ENCODE data around the gene ETV6. TPM values are rescaled to one million over a fixed set of nuclear protein-coding genes. Genes with fewer than 3 reads are reported as not detected.

The ETV6 gene
- total RNA-seq, 6 donors from 2014 or later, result 22.2 to 93.2 (median 37.5) TPM

DNA sequence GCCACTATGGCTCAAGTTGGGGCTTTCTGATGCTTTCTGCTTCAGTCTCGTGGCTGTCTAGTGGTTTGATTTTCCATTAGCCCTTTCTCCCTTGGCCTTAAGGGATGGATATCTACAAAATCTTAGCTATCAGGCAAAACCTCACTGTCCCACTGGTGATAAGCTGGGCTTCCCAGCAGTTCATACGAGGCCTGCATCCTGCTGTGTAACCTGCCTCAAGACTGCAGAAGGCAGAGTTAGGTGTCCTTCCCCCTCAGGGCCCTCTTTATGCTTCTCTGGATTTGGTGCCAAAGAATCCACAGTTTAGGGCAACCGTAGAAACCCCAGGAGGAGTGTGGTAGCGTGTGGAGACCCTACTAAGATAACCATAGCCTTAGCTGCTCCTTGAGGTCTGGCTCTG is 38.9 kb downstream of the ETV6 start:
- no peak overlapping the region for H3K27ac ChIP-seq
- no peaks in the 10 kb centered on the region for H3K9me3 ChIP-seq
- H3K4me1 ChIP-seq, result peaks cover 32 to 52% (median 45%) of the 10 kb centered on the region in 4 donors
- no peaks in the 10 kb centered on the region for H3K36me3 ChIP-seq
- DNase-seq (no peak), ATAC-seq (ENCODE audit: low FRiP score in 2 of 2) (no peak)
- no peak overlapping the region for H3K4me3 ChIP-seq
- H3K27me3 ChIP-seq, result no peaks in the 10 kb centered on the region
- 86 to 87% methylated on average over 3 to 4 of the region's 4 CpGs for WGBS, 2 donors
- TF ChIP-seq EP300 (IDR thresholded peaks at IDR 0.05) (no peak), POLR2A (IDR thresholded peaks at IDR 0.05) (no peak), POLR2AphosphoS5 (IDR thresholded peaks at IDR 0.05) (no peak)
- TF ChIP-seq, protein P1, sequence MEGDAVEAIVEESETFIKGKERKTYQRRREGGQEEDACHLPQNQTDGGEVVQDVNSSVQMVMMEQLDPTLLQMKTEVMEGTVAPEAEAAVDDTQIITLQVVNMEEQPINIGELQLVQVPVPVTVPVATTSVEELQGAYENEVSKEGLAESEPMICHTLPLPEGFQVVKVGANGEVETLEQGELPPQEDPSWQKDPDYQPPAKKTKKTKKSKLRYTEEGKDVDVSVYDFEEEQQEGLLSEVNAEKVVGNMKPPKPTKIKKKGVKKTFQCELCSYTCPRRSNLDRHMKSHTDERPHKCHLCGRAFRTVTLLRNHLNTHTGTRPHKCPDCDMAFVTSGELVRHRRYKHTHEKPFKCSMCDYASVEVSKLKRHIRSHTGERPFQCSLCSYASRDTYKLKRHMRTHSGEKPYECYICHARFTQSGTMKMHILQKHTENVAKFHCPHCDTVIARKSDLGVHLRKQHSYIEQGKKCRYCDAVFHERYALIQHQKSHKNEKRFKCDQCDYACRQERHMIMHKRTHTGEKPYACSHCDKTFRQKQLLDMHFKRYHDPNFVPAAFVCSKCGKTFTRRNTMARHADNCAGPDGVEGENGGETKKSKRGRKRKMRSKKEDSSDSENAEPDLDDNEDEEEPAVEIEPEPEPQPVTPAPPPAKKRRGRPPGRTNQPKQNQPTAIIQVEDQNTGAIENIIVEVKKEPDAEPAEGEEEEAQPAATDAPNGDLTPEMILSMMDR (IDR thresholded peaks at IDR 0.05), result no peak

DNA sequence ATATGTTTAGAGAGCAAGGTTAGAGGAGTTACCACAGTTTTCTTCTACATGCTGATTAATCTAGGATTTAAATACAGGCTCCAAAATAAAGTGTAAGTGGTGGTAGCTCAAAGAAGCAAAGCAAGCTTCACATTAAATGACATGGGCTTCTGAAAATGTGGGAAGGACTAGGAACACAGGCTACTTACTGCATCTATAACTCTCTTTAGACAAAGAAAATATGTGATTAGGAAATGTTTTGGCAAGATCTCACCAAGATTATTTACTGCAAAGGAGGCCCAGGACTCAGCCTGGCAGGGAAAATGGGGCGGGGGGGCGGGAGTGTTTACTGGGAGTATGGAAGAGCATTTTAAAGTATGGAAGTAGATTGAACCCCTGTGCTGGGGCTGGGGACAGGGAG is 39.4 kb downstream of the ETV6 start:
- WGBS, 2 donors, result 85 to 88% methylated on average over 2 of the region's 2 CpGs
- ATAC-seq (ENCODE audit: low FRiP score in 2 of 2), result no peak
- no peaks in the 10 kb centered on the region for H3K27me3 ChIP-seq
- no peak overlapping the region for H3K4me3 ChIP-seq
- no peaks in the 10 kb centered on the region for H3K36me3 ChIP-seq
- no peaks in the 10 kb centered on the region for H3K9me3 ChIP-seq
- TF ChIP-seq, protein P1 (IDR thresholded peaks at IDR 0.05), result no peak
- H3K27ac ChIP-seq, result no peak overlapping the region
- peaks cover 32 to 51% (median 43%) of the 10 kb centered on the region in 4 donors for H3K4me1 ChIP-seq
- DNase-seq, result no peak

DNA sequence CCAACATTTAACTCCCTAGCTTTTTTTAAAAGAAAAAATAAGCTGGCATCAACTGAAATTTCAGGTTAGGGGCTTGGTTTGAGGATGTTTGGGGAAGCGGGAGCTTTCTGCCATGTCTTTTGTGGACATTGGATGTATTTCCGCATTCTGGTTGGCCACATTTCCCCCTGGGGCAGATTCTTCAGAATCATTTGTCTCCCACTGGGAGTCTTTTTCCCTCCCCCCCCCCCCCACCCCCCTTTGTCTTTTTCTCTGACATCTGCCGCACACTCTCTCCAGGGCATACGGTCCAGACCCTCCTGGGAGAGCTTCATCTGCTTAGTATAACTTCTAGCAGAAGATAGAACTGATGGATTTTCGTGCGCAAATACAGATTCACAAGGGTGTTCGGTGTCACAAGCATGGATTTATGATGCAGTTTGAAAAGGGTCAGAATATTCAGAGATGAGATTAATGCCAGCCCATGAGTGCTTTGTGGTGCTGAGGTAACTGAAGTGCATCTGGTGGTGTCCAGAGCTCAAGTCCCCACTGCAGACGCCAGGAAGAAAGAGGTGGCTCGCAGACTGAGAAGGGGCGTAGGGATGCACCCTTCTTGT is 40.2 kb downstream of the ETV6 start:
- Histone ChIP-seq H3K9me3 (no peaks in the 10 kb centered on the region), H3K36me3 (no peaks in the 10 kb centered on the region), H3K27me3 (no peaks in the 10 kb centered on the region), H3K4me3 (no peak overlapping the region), H3K27ac (no peak overlapping the region), H3K4me1 (peaks cover 27 to 44% (median 37%) of the 10 kb centered on the region in 4 donors)
- WGBS, 2 donors, result 90 to 92% methylated on average over 10 of the region's 10 CpGs
- TF ChIP-seq, protein P1 (IDR thresholded peaks at IDR 0.05), result no peak
- no peak for TF ChIP-seq POLR2AphosphoS5 (IDR thresholded peaks at IDR 0.05)
- TF ChIP-seq POLR2A (IDR thresholded peaks at IDR 0.05), result no peak
- no peak for TF ChIP-seq EP300 (IDR thresholded peaks at IDR 0.05)
- ATAC-seq (ENCODE audit: low FRiP score in 2 of 2) (no peak), DNase-seq (no peak)

DNA sequence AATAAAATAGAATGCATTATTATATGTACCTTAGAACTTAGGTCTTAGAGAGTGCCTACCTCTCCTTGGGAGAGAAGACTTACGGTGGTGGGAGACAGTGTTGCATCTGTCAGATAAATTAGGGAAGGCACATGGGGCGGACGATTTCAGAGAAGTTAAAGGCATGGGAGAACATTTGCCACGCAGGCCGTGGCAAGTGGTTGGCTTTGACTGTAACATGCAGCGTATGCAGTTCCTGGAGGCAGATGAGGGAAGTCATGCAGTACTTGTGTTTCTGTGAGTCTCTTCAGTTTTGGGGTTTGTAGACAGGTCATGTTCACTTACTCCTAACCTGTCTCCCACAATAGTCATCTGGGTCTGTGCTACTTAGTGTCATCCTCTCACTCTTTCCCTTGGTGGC is 43.6 kb downstream of the ETV6 start:
- peak in 1 of 2 donors; percentile 40 for ATAC-seq (ENCODE audit: low FRiP score in 2 of 2)

More for the DNA sequence above, 43.6 kb downstream of the ETV6 start:
- H3K4me1 ChIP-seq, result peaks cover 11 to 17% (median 15%) of the 10 kb centered on the region in 4 donors
- no peaks in the 10 kb centered on the region for H3K27me3 ChIP-seq
- TF ChIP-seq, protein P1 (IDR thresholded peaks at IDR 0.05), result no peak
- TF ChIP-seq EP300 (IDR thresholded peaks at IDR 0.05) (no peak), POLR2AphosphoS5 (IDR thresholded peaks at IDR 0.05) (no peak), POLR2A (IDR thresholded peaks at IDR 0.05) (no peak)
- H3K9me3 ChIP-seq, result no peaks in the 10 kb centered on the region
- no peak for DNase-seq
- no peak overlapping the region for H3K27ac ChIP-seq
- 74 to 80% methylated on average over 6 of the region's 6 CpGs for WGBS, 2 donors
- no peaks in the 10 kb centered on the region for H3K36me3 ChIP-seq
- H3K4me3 ChIP-seq, result no peak overlapping the region

Data from upper lobe of left lung (tissue), 6 donors.